ENCODE measurements around the gene DPYSL4.

DPYSL4 gene

GRCh38 chr10:132186488-132187429 lies at the start of gene DPYSL4:
DPYSL4 (plus strand) TSS chr10:132186948; CDS start chr10:132187064, 116 bp downstream.
- DNase-seq (ENCODE audit: extremely low spot score), result peak; percentile 66
- ChIA-PET CTCF (no interaction called here), POLR2A (no interaction called here)
- TF ChIP-seq, protein P1, sequence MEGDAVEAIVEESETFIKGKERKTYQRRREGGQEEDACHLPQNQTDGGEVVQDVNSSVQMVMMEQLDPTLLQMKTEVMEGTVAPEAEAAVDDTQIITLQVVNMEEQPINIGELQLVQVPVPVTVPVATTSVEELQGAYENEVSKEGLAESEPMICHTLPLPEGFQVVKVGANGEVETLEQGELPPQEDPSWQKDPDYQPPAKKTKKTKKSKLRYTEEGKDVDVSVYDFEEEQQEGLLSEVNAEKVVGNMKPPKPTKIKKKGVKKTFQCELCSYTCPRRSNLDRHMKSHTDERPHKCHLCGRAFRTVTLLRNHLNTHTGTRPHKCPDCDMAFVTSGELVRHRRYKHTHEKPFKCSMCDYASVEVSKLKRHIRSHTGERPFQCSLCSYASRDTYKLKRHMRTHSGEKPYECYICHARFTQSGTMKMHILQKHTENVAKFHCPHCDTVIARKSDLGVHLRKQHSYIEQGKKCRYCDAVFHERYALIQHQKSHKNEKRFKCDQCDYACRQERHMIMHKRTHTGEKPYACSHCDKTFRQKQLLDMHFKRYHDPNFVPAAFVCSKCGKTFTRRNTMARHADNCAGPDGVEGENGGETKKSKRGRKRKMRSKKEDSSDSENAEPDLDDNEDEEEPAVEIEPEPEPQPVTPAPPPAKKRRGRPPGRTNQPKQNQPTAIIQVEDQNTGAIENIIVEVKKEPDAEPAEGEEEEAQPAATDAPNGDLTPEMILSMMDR (IDR thresholded peaks at IDR 0.05; ENCODE audit: control extremely low read depth, extremely low read depth, low read depth, missing control alignments), result no peak

DNA sequence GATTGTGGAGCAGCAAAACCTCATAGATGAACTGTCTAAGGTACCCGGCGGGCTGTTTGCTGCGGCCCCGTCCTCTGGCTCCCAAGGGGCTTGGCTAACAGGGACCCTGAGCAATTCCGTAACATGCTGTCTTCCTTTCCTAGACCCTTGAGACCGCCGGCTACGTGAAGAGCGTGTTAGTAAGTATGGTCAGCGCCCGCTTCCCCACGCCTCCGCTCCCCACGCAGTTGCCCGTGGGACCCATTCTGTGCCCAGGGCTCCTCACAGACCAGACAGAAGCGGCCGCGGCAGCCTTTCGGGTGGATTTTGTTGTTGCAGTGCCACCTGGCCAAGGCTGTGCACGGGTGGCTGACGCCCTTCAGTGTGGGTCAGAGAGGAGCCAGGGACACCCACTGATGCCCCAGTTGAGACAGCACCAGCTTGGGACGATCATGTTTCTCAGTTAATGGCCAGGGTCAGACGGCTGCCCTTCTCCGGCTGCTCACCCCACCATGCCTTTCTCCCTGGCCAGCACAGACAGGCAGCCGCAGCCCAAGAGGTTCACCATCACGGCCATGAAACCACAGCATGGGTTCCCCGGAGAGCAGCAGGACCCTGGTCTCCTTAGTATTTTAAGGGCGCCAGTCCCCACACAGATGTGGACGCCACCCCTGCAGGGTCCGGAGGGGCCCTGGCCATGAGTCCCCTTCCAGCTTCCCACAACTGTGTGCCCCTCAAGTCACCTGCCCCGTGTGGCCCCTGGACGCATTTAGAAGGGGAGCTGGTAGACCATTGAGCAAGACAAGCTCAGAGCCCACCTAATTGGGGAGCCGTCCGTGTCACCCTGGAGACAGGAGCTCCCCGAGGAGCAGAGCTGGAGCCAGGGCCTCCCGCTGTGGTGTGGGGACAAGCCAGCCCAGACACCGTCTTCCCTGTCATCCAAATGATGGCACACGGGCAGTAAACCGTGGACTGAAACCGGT lies 49.4 kb upstream of the DPYSL4 start:
- TF ChIP-seq, protein P1 (IDR thresholded peaks at IDR 0.05; ENCODE audit: control extremely low read depth, extremely low read depth, low read depth, missing control alignments), result no peak
- DNase-seq (ENCODE audit: extremely low spot score), result no peak
- CTCF ChIA-PET, result no interaction called here
- POLR2A ChIA-PET, result no interaction called here

GRCh38 chr10:132138133-132138532 lies 48.6 kb upstream of the DPYSL4 start:
- CTCF ChIA-PET, result no interaction called here

GRCh38 chr10:132138596-132138995 lies 48.2 kb upstream of the DPYSL4 start:
- ChIA-PET POLR2A (no interaction called here), CTCF (no interaction called here)
- TF ChIP-seq, protein P1 (IDR thresholded peaks at IDR 0.05; ENCODE audit: control extremely low read depth, extremely low read depth, low read depth, missing control alignments), result no peak
- no peak for DNase-seq (ENCODE audit: extremely low spot score)

More at GRCh38 chr10:132138133-132138532, 48.6 kb upstream of the DPYSL4 start:
- POLR2A ChIA-PET, result no interaction called here
- TF ChIP-seq, protein P1 (IDR thresholded peaks at IDR 0.05; ENCODE audit: control extremely low read depth, extremely low read depth, low read depth, missing control alignments), result no peak
- DNase-seq (ENCODE audit: extremely low spot score), result no peak

DNA sequence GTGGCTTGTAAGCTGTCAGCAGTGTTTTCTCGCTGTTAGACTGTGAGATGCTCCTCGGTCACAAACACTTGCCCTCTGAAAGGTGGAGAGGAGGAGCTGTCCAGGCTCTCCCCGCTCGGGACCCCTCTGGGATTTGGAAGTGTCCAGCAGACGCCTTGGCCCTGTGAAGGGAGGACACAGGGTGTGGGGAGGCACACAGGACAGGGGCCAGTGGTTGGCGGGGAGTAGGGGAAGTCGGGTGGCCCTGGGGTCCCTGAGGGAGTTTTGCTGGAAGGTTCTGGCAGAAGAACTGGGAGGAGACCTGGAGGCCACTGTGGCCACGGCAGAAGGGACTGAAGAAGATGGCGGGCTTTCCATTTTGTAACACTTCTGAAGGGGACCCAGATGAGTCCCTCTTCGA lies 47.2 kb upstream of the DPYSL4 start:
- DNase-seq (ENCODE audit: extremely low spot score), result no peak
- ChIA-PET POLR2A (no interaction called here), CTCF (no interaction called here)
- TF ChIP-seq, protein P1 (IDR thresholded peaks at IDR 0.05; ENCODE audit: control extremely low read depth, extremely low read depth, low read depth, missing control alignments), result no peak

- ChIA-PET POLR2A (no interaction called here), CTCF (no interaction called here)
- no peak for DNase-seq (ENCODE audit: extremely low spot score)
- TF ChIP-seq, protein P1 (IDR thresholded peaks at IDR 0.05; ENCODE audit: control extremely low read depth, extremely low read depth, low read depth, missing control alignments), result no peak
Measured at GRCh38 chr10:132140167-132140925, 46.4 kb upstream of the DPYSL4 start.
